HUES48 (cell line): ENCODE data around the gene STXBP6.

Source experiments
- H3K27ac ChIP-seq: one replicate; pipeline ENCODE4 v1.7.0; 2013; ENCODE audit warnings: low read depth, low read length, inconsistent platforms
- H3K27me3 ChIP-seq: 2 replicates; pipeline ENCODE4 v1.6.1; 2013; ENCODE audit warnings: mild to moderate bottlenecking, low read length; ENCODE audit not compliant: control insufficient read depth, insufficient read depth
- H3K36me3 ChIP-seq: 2 replicates; pipeline ENCODE4 v1.6.1; 2013; ENCODE audit warnings: low read length; ENCODE audit not compliant: control insufficient read depth, insufficient read depth
- H3K4me1 ChIP-seq: 2 replicates; pipeline ENCODE4 v1.6.1; 2013; ENCODE audit warnings: mild to moderate bottlenecking, low read length; ENCODE audit not compliant: control insufficient read depth, insufficient read depth
- H3K4me3 ChIP-seq: 2 replicates; pipeline ENCODE4 v1.5.1; 2013; ENCODE audit warnings: mild to moderate bottlenecking, low read depth, low read length
- H3K9ac ChIP-seq: 2 replicates; pipeline ENCODE4 v1.6.1; 2013; ENCODE audit warnings: mild to moderate bottlenecking, low read depth, low read length, moderate library complexity
- H3K9me3 ChIP-seq: 2 replicates; pipeline ENCODE4 v1.6.1; 2013; ENCODE audit warnings: low read length; ENCODE audit not compliant: control insufficient read depth, insufficient read depth

The STXBP6 gene

GRCh38 chr14:24818058-24818822 lies 231.7 kb downstream of the STXBP6 start:
- H3K36me3 ChIP-seq, result no peaks in the 10 kb centered on the region
- no peak overlapping the region for H3K4me3 ChIP-seq
- no peaks in the 10 kb centered on the region for H3K27me3 ChIP-seq
- no peaks in the 10 kb centered on the region for H3K4me1 ChIP-seq
- no peak overlapping the region for H3K27ac ChIP-seq
- H3K9me3 ChIP-seq, result no peaks in the 10 kb centered on the region
- no peak overlapping the region for H3K9ac ChIP-seq

GRCh38 chr14:24817212-24818057 lies 232.5 kb downstream of the STXBP6 start:
- no peaks in the 10 kb centered on the region for H3K27me3 ChIP-seq
- no peak overlapping the region for H3K9ac ChIP-seq
- no peak overlapping the region for H3K27ac ChIP-seq
- H3K4me3 ChIP-seq, result no peak overlapping the region
- H3K36me3 ChIP-seq, result no peaks in the 10 kb centered on the region
- H3K9me3 ChIP-seq, result no peaks in the 10 kb centered on the region
- H3K4me1 ChIP-seq, result peaks cover 3% of the 10 kb centered on the region; the same call in 1 of the 2 replicates

GRCh38 chr14:24816929-24817211 lies 233.1 kb downstream of the STXBP6 start:
- H3K27ac ChIP-seq, result no peak overlapping the region
- H3K4me1 ChIP-seq, result peaks cover 8% of the 10 kb centered on the region; the same call in 1 of the 2 replicates
- no peak overlapping the region for H3K9ac ChIP-seq
- no peaks in the 10 kb centered on the region for H3K36me3 ChIP-seq
- no peaks in the 10 kb centered on the region for H3K9me3 ChIP-seq
- no peak overlapping the region for H3K4me3 ChIP-seq
- no peaks in the 10 kb centered on the region for H3K27me3 ChIP-seq

- peaks cover 12% of the 10 kb centered on the region; the same call in 1 of the 2 replicates for H3K4me1 ChIP-seq
- H3K9me3 ChIP-seq, result no peaks in the 10 kb centered on the region
- no peak overlapping the region for H3K4me3 ChIP-seq
- H3K36me3 ChIP-seq, result no peaks in the 10 kb centered on the region
- no peaks in the 10 kb centered on the region for H3K27me3 ChIP-seq
- peak overlapping the region; percentile 7 for H3K27ac ChIP-seq
- no peak overlapping the region for H3K9ac ChIP-seq
Observed at GRCh38 chr14:24816011-24816928, 233.7 kb downstream of the STXBP6 start.

- Histone ChIP-seq H3K27me3 (no peaks in the 10 kb centered on the region), H3K4me3 (no peak overlapping the region), H3K9me3 (no peaks in the 10 kb centered on the region), H3K27ac (no peak overlapping the region), H3K4me1 (peaks cover 12% of the 10 kb centered on the region; the same call in 1 of the 2 replicates), H3K36me3 (no peaks in the 10 kb centered on the region), H3K9ac (no peak overlapping the region)
Observed at GRCh38 chr14:24815543-24815942, 234.4 kb downstream of the STXBP6 start.

DNA sequence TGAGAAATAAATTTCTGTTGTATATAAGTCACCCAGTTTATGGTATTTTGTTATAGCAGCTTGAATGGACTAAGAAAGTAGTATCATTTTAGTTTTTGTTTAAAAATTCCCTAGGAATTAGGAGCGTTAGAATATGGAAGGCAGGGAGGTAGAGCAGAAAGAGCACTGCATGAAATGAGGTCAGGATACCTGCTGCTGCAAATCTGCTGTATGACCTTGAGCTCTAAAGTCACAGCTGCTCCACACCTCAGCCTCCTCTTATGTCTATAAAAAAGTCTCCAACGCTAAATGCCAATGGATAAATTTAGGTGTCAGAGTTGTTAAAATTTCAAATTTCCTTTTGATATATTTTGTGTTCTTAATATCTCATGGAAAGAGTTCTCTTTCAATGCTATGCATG lies 235.0 kb downstream of the STXBP6 start:
- no peaks in the 10 kb centered on the region for H3K27me3 ChIP-seq
- H3K9ac ChIP-seq, result no peak overlapping the region
- H3K27ac ChIP-seq, result no peak overlapping the region
- H3K4me1 ChIP-seq, result peaks cover 12% of the 10 kb centered on the region; the same call in 1 of the 2 replicates
- no peaks in the 10 kb centered on the region for H3K9me3 ChIP-seq
- H3K4me3 ChIP-seq, result no peak overlapping the region
- no peaks in the 10 kb centered on the region for H3K36me3 ChIP-seq

- Histone ChIP-seq H3K4me1 (peaks cover 12% of the 10 kb centered on the region; the same call in 1 of the 2 replicates), H3K27ac (no peak overlapping the region), H3K36me3 (no peaks in the 10 kb centered on the region), H3K27me3 (no peaks in the 10 kb centered on the region), H3K9me3 (no peaks in the 10 kb centered on the region), H3K4me3 (no peak overlapping the region), H3K9ac (no peak overlapping the region)
Observed at GRCh38 chr14:24814346-24814745, 235.6 kb downstream of the STXBP6 start.

- peaks cover 12% of the 10 kb centered on the region; the same call in 1 of the 2 replicates for H3K4me1 ChIP-seq
- no peak overlapping the region for H3K4me3 ChIP-seq
- no peaks in the 10 kb centered on the region for H3K36me3 ChIP-seq
- no peaks in the 10 kb centered on the region for H3K9me3 ChIP-seq
- H3K9ac ChIP-seq, result no peak overlapping the region
- H3K27me3 ChIP-seq, result no peaks in the 10 kb centered on the region
- no peak overlapping the region for H3K27ac ChIP-seq
Observed at GRCh38 chr14:24813819-24814259, 236.1 kb downstream of the STXBP6 start.

DNA sequence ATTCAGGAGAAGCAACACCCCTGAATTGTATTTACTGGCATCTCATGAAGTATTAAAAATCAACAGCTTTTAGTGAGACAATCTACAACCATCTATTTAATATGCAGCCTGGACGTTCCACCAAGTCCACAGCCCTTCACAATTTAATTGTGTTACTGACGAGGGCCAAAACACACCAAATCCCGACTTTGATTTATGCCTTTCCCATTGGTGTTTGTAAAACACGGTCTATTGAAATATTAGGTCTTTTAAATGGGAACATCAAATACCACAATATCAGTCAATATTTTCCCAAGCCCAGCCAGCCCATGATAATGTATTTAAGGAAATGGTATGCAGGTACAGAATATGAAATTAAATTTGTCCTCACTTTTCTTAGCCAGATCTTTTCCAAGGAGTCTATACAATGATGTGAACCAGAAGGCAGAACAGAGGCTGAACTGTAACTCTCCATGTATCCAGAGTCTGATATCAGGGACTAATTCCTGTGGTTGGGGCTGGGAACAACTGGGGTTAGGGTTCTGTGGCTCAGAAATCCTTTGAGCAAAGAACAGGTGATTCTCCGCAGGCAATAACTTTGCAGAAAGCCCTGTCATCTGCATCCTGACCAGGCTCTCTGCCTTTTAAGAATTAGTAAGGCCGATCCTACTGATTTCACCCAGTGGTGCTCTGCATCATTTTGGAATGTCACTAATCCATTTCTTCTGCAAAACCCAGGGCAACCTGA lies 236.7 kb downstream of the STXBP6 start:
- Histone ChIP-seq H3K9me3 (no peaks in the 10 kb centered on the region), H3K9ac (no peak overlapping the region), H3K4me1 (peaks cover 12% of the 10 kb centered on the region; the same call in 1 of the 2 replicates), H3K36me3 (no peaks in the 10 kb centered on the region), H3K27me3 (no peaks in the 10 kb centered on the region), H3K27ac (no peak overlapping the region), H3K4me3 (no peak overlapping the region)

DNA sequence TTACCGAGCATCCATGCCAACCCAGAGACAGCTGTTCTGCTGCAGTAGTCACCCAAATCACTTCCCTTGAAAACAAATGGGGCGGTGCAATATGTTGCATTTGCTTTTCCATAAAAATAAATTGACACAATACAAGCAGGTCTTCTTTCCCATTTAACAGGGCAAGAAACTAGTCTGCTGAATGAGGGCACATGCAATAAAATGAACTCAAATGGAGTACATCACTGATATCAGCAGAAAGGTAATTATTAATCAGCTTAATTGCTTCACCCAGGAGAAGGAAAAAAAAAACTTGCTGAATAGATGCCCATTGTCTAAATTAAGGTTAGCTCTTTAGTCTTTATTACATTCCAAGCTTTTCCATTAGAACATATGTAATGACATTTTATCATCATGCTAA lies 240.8 kb downstream of the STXBP6 start:
- Histone ChIP-seq H3K27ac (no peak overlapping the region), H3K27me3 (no peaks in the 10 kb centered on the region), H3K9ac (no peak overlapping the region), H3K4me3 (no peak overlapping the region), H3K9me3 (no peaks in the 10 kb centered on the region), H3K36me3 (no peaks in the 10 kb centered on the region), H3K4me1 (peaks cover 21% of the 10 kb centered on the region)
